Gastroesophageal sphincter (tissue), 3 donors: ENCODE results near the gene SMCO4.

Source experiments
- EP300 ChIP-seq: sonication (generic); formaldehyde crosslinking; IDR thresholded peaks from one replicate; pipeline ENCODE4 v1.6.1; 2017; ENCODE audit warnings: antibody characterized with exemption, mild to moderate bottlenecking
- POLR2A ChIP-seq, 2 donors: fragments of 450-650 bp; IDR thresholded peaks; one replicate each; pipeline ENCODE4 v1.6.1; 2017; ENCODE audit warnings: antibody characterized with exemption in 2 of 2, mild to moderate bottlenecking in 2 of 2, moderate library complexity in 1 of 2
- POLR2AphosphoS5 ChIP-seq: sonication (generic); formaldehyde crosslinking; IDR thresholded peaks from one replicate; pipeline ENCODE4 v1.6.1; 2017; ENCODE audit warnings: antibody characterized with exemption
- TF ChIP-seq, protein P1 (sequence below), 4 experiments: fragments of 200-600 bp in 2 of 4; fragments of 450-650 bp in 2 of 4; sonication (generic) in 1 of 4; IDR thresholded peaks; one replicate each; pipeline ENCODE4 v1.5.1; 2017 to 2019; ENCODE audit warnings: antibody characterized with exemption in 4 of 4, mild to moderate bottlenecking in 2 of 4, moderate library complexity in 2 of 4

DNA sequence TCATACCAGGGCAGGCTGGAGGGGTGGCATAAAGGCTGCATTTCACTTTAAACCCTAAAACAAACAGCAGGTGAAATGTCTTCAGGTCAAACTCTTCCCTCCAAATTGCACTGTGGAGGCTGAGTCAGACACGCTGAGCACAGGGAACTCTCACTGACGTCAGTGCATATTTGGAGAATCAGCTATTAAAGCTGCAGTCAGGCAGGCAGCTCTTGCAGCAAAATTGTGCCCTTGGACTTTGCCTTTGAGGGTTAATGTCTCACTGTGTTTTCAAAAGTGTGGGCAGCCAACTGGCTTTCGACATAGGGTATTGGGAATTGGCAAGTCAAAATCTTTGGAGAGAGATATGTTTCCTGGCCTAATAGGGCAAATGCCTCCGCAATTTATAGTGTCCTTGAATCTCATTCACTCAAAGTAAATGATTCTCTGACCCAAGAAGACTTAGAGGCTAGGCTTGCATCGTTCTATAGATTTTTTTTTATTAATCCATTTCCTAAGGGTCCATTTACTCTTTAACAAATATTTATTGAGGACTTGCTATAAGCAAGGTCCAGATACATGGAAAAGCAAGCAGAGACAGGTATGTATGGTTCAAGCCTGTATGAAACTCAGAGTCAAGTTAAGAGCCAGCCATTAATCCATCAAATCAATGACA, 27.7 kb upstream of the SMCO4 start:
- TF ChIP-seq POLR2A (IDR thresholded peaks at IDR 0.05): no peak
- TF ChIP-seq, protein P1, sequence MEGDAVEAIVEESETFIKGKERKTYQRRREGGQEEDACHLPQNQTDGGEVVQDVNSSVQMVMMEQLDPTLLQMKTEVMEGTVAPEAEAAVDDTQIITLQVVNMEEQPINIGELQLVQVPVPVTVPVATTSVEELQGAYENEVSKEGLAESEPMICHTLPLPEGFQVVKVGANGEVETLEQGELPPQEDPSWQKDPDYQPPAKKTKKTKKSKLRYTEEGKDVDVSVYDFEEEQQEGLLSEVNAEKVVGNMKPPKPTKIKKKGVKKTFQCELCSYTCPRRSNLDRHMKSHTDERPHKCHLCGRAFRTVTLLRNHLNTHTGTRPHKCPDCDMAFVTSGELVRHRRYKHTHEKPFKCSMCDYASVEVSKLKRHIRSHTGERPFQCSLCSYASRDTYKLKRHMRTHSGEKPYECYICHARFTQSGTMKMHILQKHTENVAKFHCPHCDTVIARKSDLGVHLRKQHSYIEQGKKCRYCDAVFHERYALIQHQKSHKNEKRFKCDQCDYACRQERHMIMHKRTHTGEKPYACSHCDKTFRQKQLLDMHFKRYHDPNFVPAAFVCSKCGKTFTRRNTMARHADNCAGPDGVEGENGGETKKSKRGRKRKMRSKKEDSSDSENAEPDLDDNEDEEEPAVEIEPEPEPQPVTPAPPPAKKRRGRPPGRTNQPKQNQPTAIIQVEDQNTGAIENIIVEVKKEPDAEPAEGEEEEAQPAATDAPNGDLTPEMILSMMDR (IDR thresholded peaks at IDR 0.05): no peak
- TF ChIP-seq POLR2AphosphoS5: peak; percentile 67
- TF ChIP-seq EP300: no peak
